Smooth muscle cell (in vitro differentiated cells): ENCODE data around the gene MBD3L4. TPM values are rescaled to one million over a fixed set of nuclear protein-coding genes. Genes with fewer than 3 reads are reported as not detected.

ENCODE experiments used
- DNase-seq: peaks from one replicate; lab custom pipeline; 2025; ENCODE audit not compliant: unreplicated experiment; lab: John Stamatoyannopoulos, UW
- H2AFZ ChIP-seq: fragments of 200-600 bp; sonication (generic); 2 replicates; pipeline ENCODE4 v1.6.0; 2016; ENCODE audit warnings: antibody characterized with exemption, low read depth, mild to moderate bottlenecking
- H3F3A ChIP-seq: fragments of 200-600 bp; sonication (generic); 2 replicates; pipeline ENCODE4 v1.6.0; 2017; ENCODE audit warnings: antibody characterized with exemption, low read depth
- H3K27ac ChIP-seq: fragments of 200-600 bp; sonication (generic); 2 replicates; pipeline ENCODE4 v1.5.1; 2016; ENCODE audit warnings: low read depth, mild to moderate bottlenecking
- H3K27me3 ChIP-seq: fragments of 200-600 bp; sonication (generic); 2 replicates; pipeline ENCODE4 v1.6.1; 2016; ENCODE audit warnings: low read depth, mild to moderate bottlenecking
- H3K36me3 ChIP-seq: fragments of 200-600 bp; sonication (generic); 2 replicates; pipeline ENCODE4 v1.5.1; 2016; ENCODE audit warnings: low read depth
- H3K4me1 ChIP-seq: fragments of 200-600 bp; sonication (generic); 2 replicates; pipeline ENCODE4 v1.5.1; 2016; ENCODE audit warnings: low read depth
- H3K4me2 ChIP-seq: fragments of 200-600 bp; sonication (generic); 2 replicates; pipeline ENCODE4 v1.6.0; 2016; ENCODE audit warnings: mild to moderate bottlenecking
- H3K4me3 ChIP-seq: fragments of 200-600 bp; sonication (generic); 2 replicates; pipeline ENCODE4 v1.5.1; 2016; ENCODE audit warnings: mild to moderate bottlenecking
- H3K79me2 ChIP-seq: fragments of 200-600 bp; sonication (generic); 2 replicates; pipeline ENCODE4 v1.6.0; 2016; ENCODE audit warnings: low read depth, mild to moderate bottlenecking
- H3K9ac ChIP-seq: fragments of 200-600 bp; sonication (generic); 2 replicates; pipeline ENCODE4 v1.6.0; 2016; ENCODE audit warnings: low read depth
- H3K9me3 ChIP-seq: fragments of 200-600 bp; sonication (generic); replicated peaks from 2 replicates; pipeline ENCODE4 v1.5.1; 2016; ENCODE audit warnings: low read depth
- H4K20me1 ChIP-seq: fragments of 200-600 bp; sonication (generic); 2 replicates; pipeline ENCODE4 v1.6.0; 2016; ENCODE audit warnings: low read depth
- CTCF ChIP-seq: fragments of 200-600 bp; sonication (generic); IDR thresholded peaks from 2 replicates; pipeline ENCODE4 v1.5.1; 2017; ENCODE audit warnings: borderline replicate concordance, mild to moderate bottlenecking, antibody characterized with exemption; ENCODE audit not compliant: insufficient read depth, poor library complexity, severe bottlenecking
- WGBS: methylation state at CpG from one replicate; pipeline ENCODE4 v1.1.7; 2016; ENCODE audit warnings: low lambda C conversion rate; 5-methylcytosine and 5-hydroxymethylcytosine counted together
- polyA plus RNA-seq: library from polyadenylated mRNA; unstranded; fragments of >200 nt; fragmentation: Nextera tagmentation; extraction: Ambion mirVana; gene quantifications from 2 replicates; pipeline ENCODE4 v1.2.1, GENCODE V29; 2016
- total RNA-seq: library from RNA; depleted of rRNA; stranded (reverse); fragments of >200 nt; gene quantifications from 2 replicates; pipeline ENCODE4 v1.2.3, GENCODE V29; 2014

MBD3L4 gene
- total and polyA plus RNA-seq, 2 experiments from 2014 or later = not detected

DNA sequence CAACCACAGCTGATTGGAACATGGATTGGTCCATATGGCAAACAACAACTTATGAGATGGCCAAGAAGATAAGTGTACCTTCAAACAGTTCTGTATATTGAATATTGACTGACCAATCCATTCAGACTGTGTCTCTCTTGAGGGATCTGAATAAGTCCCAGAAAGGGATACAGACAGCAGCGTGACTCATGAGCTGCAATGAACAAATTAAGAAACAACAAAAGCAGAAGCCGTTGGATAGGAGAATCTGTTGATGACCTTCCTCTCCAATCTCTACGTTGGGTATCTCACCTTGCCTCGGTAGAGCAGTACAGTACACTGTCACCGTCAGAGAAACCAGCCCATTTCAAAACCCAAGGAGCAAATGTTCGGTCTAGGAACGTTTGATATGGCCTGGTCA, 40.0 kb downstream of the MBD3L4 start:
- Histone ChIP-seq H3K4me2 (no peak overlapping the region), H3K27ac (no peak overlapping the region), H2AFZ (no peak overlapping the region), H3K27me3 (no peaks in the 10 kb centered on the region), H3K79me2 (no peaks in the 10 kb centered on the region), H4K20me1 (no peaks in the 10 kb centered on the region), H3K4me3 (no peak overlapping the region), H3K9me3 (no peaks in the 10 kb centered on the region), H3K4me1 (no peaks in the 10 kb centered on the region), H3K36me3 (no peaks in the 10 kb centered on the region), H3K9ac (no peak overlapping the region), H3F3A (no peaks in the 10 kb centered on the region)
- WGBS = 64% methylated on average over 7 of the region's 7 CpGs
- DNase-seq = no peak
- no peak for TF ChIP-seq CTCF

DNA sequence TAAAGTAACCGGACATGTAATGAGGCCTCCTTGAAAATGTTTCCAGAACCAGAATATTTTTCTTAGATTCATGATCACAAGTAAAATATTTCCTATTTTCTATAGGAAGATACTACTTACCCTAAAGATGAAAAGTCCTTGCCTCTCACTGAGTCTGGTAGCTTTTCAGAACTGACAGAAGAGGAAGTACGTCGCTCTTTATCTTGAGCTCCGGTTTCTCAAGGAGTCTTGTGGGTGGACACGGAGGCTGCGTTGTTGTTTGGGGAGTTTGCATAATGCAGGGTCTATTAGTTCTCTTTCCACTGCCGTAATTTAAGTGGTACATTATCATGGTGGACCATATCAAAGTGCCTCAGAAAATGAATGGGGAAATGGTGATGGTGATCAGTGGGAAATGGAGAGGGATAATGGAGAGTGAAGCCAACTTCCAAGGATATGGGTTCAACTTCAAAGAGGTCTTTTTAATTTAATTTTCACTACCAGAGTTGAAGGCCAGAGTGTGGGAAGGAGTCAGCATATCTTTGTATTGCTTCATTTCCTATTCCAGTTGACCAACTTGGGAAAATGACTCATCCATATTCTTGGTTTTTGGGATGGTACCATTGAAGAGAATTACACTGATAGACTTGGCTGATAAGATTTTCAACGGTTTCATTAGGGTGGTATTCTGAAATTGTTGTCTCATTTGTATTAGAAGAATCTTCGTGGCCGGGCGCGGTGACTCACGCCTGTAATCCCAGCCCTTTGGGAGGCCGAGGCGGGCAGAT, 42.1 kb downstream of the MBD3L4 start:
- WGBS = 85% methylated on average over 15 of the region's 15 CpGs
- H2AFZ ChIP-seq = no peak overlapping the region
- H3K4me3 ChIP-seq = no peak overlapping the region
- no peaks in the 10 kb centered on the region for H3K36me3 ChIP-seq
- no peaks in the 10 kb centered on the region for H3K79me2 ChIP-seq
- H3K9me3 ChIP-seq = no peaks in the 10 kb centered on the region
- TF ChIP-seq CTCF = no peak
- H4K20me1 ChIP-seq = no peaks in the 10 kb centered on the region
- no peaks in the 10 kb centered on the region for H3K4me1 ChIP-seq
- H3K9ac ChIP-seq = no peak overlapping the region
- no peaks in the 10 kb centered on the region for H3F3A ChIP-seq
- H3K27me3 ChIP-seq = no peaks in the 10 kb centered on the region
- DNase-seq = no peak
- no peak overlapping the region for H3K27ac ChIP-seq
- no peak overlapping the region for H3K4me2 ChIP-seq

GRCh38 chr19:6996810-6997209, 43.2 kb downstream of the MBD3L4 start:
- H3K27ac ChIP-seq = no peak overlapping the region
- no peaks in the 10 kb centered on the region for H3F3A ChIP-seq
- no peak overlapping the region for H2AFZ ChIP-seq

More at GRCh38 chr19:6996810-6997209, 43.2 kb downstream of the MBD3L4 start:
- Histone ChIP-seq H3K9me3 (no peaks in the 10 kb centered on the region), H4K20me1 (no peaks in the 10 kb centered on the region), H3K4me3 (no peak overlapping the region), H3K27me3 (no peaks in the 10 kb centered on the region), H3K79me2 (no peaks in the 10 kb centered on the region), H3K4me2 (no peak overlapping the region), H3K36me3 (no peaks in the 10 kb centered on the region), H3K4me1 (no peaks in the 10 kb centered on the region), H3K9ac (no peak overlapping the region)
- TF ChIP-seq CTCF = no peak
- no peak for DNase-seq
- WGBS = 53% methylated on average over 4 of the region's 4 CpGs
